Measurements from ENCODE around the gene OR52H1.

OR52H1 gene

GRCh38 chr11:5521540-5521939, 26.8 kb downstream of the OR52H1 start:
- H3K36me3 ChIP-seq (replicated peaks), result no peaks in the 10 kb centered on the region
- in situ Hi-C loops (cut with MboI; ENCODE audit: low sequenced_read_pairs), result no loop called here
- no peak overlapping the region for H3K4me3 ChIP-seq
- no peaks in the 10 kb centered on the region for H3K4me1 ChIP-seq
- H3K9me3 ChIP-seq, result no peaks in the 10 kb centered on the region
- H3K27me3 ChIP-seq (ENCODE audit: low read depth), result no peaks in the 10 kb centered on the region
- DNase-seq (ENCODE audit: low spot score in 2 of 2), result no peak

- no peak within 1 kb of the TSS for H3K4me3 ChIP-seq
- no peaks in the 10 kb centered on the region for H3K36me3 ChIP-seq (replicated peaks)
- no peaks in the 10 kb centered on the region for H3K4me1 ChIP-seq
- no peaks in the 10 kb centered on the region for H3K27me3 ChIP-seq (ENCODE audit: low read depth)
- no peaks in the 10 kb centered on the region for H3K9me3 ChIP-seq
- no peak for DNase-seq (ENCODE audit: low spot score in 2 of 2)
- in situ Hi-C loops (cut with MboI; ENCODE audit: low sequenced_read_pairs), result no loop called here
Observed at GRCh38 chr11:5516599-5516998, 31.7 kb downstream of the OR52H1 start, which contains the start of gene UBQLNL. Gene UBQLNL, minus strand, starts transcription at chr11:5516699. Its CDS starts 258 bp downstream, at chr11:5516441.

- H3K9me3 ChIP-seq, result no peaks in the 10 kb centered on the region
- in situ Hi-C loops (cut with MboI; ENCODE audit: low sequenced_read_pairs), result no loop called here
- H3K36me3 ChIP-seq (replicated peaks), result no peaks in the 10 kb centered on the region
Observed at GRCh38 chr11:5514841-5515240, 33.5 kb downstream of the OR52H1 start.

DNA sequence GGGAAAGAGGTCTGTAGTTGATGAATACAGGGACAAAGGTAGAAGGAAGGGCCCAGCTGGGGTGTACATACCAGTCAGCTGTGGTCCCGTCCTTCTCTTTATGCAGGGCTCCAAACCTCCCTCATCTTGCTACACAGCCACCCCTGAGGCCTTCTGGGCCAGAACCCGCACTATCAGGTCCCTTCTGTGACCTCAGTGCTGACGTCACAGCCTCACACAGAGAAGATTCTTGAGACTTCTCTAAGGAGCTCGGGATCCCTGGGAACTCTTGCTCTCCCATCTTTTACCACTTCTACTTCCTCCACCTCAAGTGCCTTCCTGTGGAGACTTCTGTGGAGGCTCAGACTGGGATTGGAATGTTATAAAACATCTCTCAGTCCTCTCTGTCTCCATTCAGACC, 38.5 kb downstream of the OR52H1 start, which contains the start of gene UBQLN3:
Gene UBQLN3 (minus strand): TSS at position 155 of the 400 bp plus-strand sequence. CDS start 399 bp downstream, outside the sequence.
- H3K36me3 ChIP-seq (replicated peaks), result no peaks in the 10 kb centered on the region
- H3K9me3 ChIP-seq, result no peaks in the 10 kb centered on the region
- no peaks in the 10 kb centered on the region for H3K4me1 ChIP-seq
- in situ Hi-C loops (cut with MboI; ENCODE audit: low sequenced_read_pairs), result no loop called here
- H3K27me3 ChIP-seq (ENCODE audit: low read depth), result no peaks in the 10 kb centered on the region
- H3K4me3 ChIP-seq, result no peak within 1 kb of the TSS
- no peak for DNase-seq (ENCODE audit: low spot score in 2 of 2)

More at GRCh38 chr11:5514841-5515240, 33.5 kb downstream of the OR52H1 start:
- no peak for DNase-seq (ENCODE audit: low spot score in 2 of 2)
- Histone ChIP-seq H3K4me3 (no peak overlapping the region), H3K27me3 (ENCODE audit: low read depth) (no peaks in the 10 kb centered on the region), H3K4me1 (no peaks in the 10 kb centered on the region)

GRCh38 chr11:5508605-5509004, 39.7 kb downstream of the OR52H1 start:
- no peak for DNase-seq (ENCODE audit: low spot score in 2 of 2)
- H3K4me1 ChIP-seq, result no peaks in the 10 kb centered on the region
- H3K36me3 ChIP-seq (replicated peaks), result no peaks in the 10 kb centered on the region
- no peaks in the 10 kb centered on the region for H3K27me3 ChIP-seq (ENCODE audit: low read depth)
- no peaks in the 10 kb centered on the region for H3K9me3 ChIP-seq
- in situ Hi-C loops (cut with MboI; ENCODE audit: low sequenced_read_pairs), result no loop called here
- no peak overlapping the region for H3K4me3 ChIP-seq

GRCh38 chr11:5507933-5508305, 40.4 kb downstream of the OR52H1 start:
- H3K9me3 ChIP-seq, result no peaks in the 10 kb centered on the region
- in situ Hi-C loops (cut with MboI; ENCODE audit: low sequenced_read_pairs), result no loop called here
- H3K4me1 ChIP-seq, result no peaks in the 10 kb centered on the region
- H3K4me3 ChIP-seq, result no peak overlapping the region
- H3K27me3 ChIP-seq (ENCODE audit: low read depth), result no peaks in the 10 kb centered on the region
- no peaks in the 10 kb centered on the region for H3K36me3 ChIP-seq (replicated peaks)
- DNase-seq (ENCODE audit: low spot score in 2 of 2), result no peak

DNA sequence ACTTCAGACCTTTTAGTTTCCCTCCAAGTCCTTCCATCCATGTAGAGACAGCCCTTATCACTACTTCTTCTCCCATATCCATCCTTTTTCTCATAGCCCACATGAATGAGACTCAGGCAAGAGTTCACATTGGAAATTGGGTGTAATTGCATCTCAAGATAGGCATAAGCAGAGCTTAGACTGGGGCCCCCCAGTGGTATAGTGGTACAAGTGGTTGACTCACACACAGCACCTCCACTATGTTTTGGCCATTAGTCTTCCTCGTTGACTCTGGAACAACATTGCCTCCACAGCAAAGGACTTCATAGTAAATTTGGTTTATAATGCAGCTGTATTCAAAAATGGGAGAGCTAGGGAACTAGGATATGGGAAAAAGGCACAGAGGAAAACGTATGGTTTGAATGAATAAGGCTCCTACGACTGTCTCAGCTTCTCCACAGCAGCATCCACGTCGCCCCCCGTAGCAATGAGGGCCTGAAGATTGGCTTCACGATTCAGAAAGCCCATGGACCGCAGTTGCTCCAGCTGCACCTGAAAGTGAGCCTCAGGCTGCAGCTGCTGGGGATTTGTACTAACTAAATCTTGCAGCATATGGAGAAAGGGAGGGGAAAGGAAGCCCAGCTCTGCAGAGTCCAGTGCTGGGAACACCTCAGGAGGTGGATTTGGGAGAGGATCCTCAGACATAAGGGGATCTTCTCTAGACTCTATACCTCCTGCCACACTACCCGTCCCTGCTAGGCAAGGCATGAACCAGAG, 41.0 kb downstream of the OR52H1 start:
- no peaks in the 10 kb centered on the region for H3K4me1 ChIP-seq
- DNase-seq (ENCODE audit: low spot score in 2 of 2), result no peak
- no peaks in the 10 kb centered on the region for H3K36me3 ChIP-seq (replicated peaks)
- in situ Hi-C loops (cut with MboI; ENCODE audit: low sequenced_read_pairs), result no loop called here
- H3K4me3 ChIP-seq, result no peak overlapping the region
- no peaks in the 10 kb centered on the region for H3K27me3 ChIP-seq (ENCODE audit: low read depth)
- H3K9me3 ChIP-seq, result no peaks in the 10 kb centered on the region

DNA sequence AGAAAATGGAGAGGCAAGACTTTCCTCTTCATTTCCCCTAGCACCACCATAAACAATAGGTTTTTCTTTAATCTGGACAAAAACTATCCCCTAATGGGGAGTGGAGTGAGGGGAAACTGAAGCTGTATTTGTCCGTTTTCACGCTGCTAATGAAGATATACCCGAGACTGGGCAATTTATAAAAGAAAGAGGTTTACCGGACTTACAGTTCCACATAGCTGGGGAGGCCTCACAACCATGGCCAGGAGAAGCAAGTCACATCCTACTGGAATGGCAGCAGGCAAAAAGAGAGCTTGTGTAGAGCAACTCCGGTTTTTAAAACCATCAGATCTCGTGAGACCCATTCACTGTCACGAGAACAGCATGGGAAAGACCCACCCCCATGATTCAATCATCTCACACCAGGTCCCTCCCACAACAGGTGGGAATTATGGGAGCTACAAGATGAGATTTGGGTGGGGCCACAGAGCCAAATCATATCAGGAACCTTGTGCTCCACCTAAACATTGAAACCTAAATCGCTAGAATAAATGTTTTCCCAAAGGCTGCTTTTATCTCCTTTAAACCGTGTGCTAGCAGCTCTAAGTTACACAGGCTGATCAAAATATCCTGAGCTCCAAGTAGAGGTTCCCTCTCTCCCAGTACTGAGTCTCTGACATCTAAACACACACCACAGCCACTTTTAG, 42.8 kb downstream of the OR52H1 start:
- H3K4me3 ChIP-seq, result no peak overlapping the region
- H3K36me3 ChIP-seq (replicated peaks), result no peaks in the 10 kb centered on the region
- H3K4me1 ChIP-seq, result no peaks in the 10 kb centered on the region
- no peaks in the 10 kb centered on the region for H3K9me3 ChIP-seq
- no peak for DNase-seq (ENCODE audit: low spot score in 2 of 2)
- 0 out of 2 replicates have a peak, but pooled peaks cover 2% of the 10 kb centered on the region for H3K27me3 ChIP-seq (ENCODE audit: low read depth)
- in situ Hi-C loops (cut with MboI; ENCODE audit: low sequenced_read_pairs), result no loop called here

- Histone ChIP-seq H3K36me3 (replicated peaks) (no peaks in the 10 kb centered on the region), H3K4me1 (no peaks in the 10 kb centered on the region), H3K4me3 (no peak overlapping the region), H3K27me3 (ENCODE audit: low read depth) (0 out of 2 replicates have a peak, but pooled peaks cover 3% of the 10 kb centered on the region), H3K9me3 (no peaks in the 10 kb centered on the region)
- in situ Hi-C loops (cut with MboI; ENCODE audit: low sequenced_read_pairs), result no loop called here
- DNase-seq (ENCODE audit: low spot score in 2 of 2), result no peak
Observed at GRCh38 chr11:5504403-5504921, 43.9 kb downstream of the OR52H1 start.

DNA sequence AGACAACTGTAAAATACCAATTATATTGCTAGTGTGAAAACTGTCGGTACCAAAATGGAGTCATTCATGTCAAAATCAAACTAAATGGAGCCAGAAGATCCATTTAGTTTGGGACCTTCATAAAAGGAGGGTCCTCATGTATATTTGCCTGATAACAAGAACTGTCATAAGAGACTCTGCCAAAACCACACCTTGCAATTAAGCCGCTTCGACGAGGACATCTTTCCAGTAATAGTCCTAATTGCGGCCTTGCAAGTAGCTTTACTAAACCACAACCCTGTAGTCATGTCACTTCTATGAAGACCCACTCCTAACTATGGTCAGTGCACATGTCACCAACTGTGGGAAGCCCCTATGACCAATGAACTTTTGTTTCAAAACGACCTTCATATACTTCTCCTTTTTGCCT, 47.9 kb downstream of the OR52H1 start:
- Histone ChIP-seq H3K27me3 (ENCODE audit: low read depth) (0 out of 2 replicates have a peak, but pooled peaks cover 3% of the 10 kb centered on the region), H3K36me3 (replicated peaks) (no peaks in the 10 kb centered on the region), H3K4me3 (no peak overlapping the region), H3K9me3 (no peaks in the 10 kb centered on the region), H3K4me1 (no peaks in the 10 kb centered on the region)
- DNase-seq (ENCODE audit: low spot score in 2 of 2), result no peak
- in situ Hi-C loops (cut with MboI; ENCODE audit: low sequenced_read_pairs), result no loop called here

GRCh38 chr11:5499671-5500070, 48.7 kb downstream of the OR52H1 start:
- in situ Hi-C loops (cut with MboI; ENCODE audit: low sequenced_read_pairs), result no loop called here
- DNase-seq (ENCODE audit: low spot score in 2 of 2), result no peak
- Histone ChIP-seq H3K36me3 (replicated peaks) (no peaks in the 10 kb centered on the region), H3K27me3 (ENCODE audit: low read depth) (0 out of 2 replicates have a peak, but pooled peaks cover 3% of the 10 kb centered on the region), H3K9me3 (no peaks in the 10 kb centered on the region), H3K4me3 (no peak overlapping the region), H3K4me1 (no peaks in the 10 kb centered on the region)
